SIG-M5 (cell line): ENCODE results near the gene WHRN.

ENCODE experiments used
- DNase-seq: peaks from one replicate; lab custom pipeline; 2025; lab: John Stamatoyannopoulos, UW

Gene WHRN

DNA sequence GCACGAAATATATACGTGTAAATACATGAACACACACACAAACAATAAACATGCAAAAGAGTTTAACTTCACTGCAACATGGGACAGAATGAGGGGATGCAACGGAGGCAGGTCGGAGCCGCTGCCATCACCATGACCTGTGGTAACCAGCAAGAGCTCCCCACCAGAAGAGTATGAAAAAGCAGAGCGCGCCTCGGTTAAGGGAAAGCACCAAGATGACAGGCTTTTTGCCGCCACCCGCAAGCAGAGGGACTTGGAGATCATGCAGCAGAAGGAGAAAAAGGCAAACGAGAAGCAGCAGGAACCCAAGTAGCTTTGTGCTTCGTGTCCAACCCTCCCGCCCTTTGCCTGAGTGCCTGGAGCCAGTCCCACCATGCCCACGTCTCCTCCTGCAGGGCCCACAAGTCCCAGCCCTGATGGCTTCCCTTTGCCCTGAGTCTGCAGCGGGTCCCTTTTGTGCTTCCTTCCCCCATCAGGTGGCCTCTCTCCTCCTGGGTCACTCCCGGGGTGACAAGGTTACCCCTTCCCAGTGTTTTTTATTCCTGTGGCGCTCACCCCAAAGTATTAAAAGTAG, 13.8 kb downstream of the WHRN start:
- no peak for DNase-seq

DNA sequence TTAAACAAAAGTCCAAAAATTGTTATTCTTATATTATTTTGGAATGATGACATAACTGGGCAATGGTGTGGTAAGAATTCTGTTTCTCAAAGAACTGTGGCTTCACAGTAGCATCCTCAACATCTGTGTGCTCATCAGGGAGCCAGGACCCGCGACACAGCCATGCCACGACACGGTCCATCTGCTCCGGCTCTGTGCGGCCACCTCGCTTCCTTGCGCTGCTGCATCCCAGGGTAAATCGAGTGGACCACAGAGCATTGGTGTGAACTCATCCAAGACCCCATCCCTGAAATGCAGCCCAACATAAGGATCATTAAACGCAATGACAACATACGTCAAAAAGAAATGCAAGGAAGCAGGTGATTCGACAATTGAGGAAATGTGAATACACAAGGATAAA, 15.3 kb downstream of the WHRN start:
- DNase-seq = no peak

DNA sequence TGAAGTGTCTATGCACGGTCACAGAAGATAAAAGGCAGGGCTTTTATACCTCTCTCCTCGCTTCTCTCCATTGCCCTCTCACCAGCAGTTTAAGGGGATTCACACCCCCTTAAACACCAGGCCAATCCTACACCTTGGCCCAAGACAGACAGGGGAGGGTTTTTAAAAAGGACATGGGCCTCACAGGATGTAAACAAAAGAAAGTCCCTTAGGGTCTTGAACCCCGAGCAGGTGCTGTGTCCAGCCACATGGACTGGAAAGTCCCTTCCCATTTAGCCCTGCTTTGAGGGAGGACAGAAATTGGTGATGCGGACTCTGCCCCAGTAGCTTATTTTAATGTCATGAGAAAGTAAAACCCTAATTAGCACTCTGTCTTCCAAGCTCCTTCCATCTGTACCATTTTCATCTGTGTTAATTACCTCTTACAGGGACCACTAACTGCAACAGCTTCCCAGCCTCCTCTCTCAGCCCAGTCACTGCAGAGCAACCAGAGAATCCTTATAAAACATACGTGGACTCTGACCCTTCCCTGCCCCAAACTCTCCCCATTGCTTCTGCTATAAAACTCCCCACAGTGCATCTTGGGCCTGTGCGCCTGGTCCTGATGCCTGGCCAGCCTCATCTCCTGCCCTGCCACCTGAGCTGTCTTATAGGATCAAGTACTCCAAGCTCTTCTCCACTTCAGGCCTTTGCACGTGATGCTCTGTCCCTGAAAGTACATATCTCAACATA, 16.7 kb downstream of the WHRN start:
- no peak for DNase-seq

DNA sequence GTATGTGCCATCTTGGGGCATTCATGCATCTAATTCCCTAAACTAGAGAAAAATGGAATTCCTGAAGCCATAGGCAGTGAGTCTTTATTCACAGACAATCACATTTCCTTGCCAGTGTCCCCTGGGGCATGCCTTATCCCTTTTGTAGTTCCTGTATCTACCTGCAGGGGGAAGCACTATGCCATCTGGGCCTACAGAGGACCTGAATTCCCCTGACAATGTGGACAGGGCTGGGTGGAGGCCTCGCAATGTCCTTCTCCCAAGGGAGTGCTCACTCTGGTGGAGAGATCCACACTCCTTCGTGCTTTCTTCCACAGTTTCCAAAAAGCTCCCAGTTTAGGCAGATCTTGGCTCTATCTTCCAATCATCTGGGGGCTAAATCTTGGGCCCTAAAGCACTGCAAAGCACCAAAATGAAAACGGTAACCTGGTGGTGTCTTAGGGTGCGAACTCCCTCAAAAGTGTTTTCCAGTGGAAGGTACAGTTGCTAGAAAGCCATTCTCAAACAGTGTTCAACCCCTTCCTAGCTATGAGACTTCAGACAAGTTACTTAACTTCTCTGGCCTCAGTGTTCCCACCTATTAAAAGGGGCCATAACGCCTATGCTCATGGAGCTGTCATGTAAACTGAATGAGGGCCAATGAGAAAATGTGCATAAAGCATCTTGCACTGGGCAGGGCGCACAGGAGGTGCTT, 17.5 kb downstream of the WHRN start:
- no peak for DNase-seq

DNA sequence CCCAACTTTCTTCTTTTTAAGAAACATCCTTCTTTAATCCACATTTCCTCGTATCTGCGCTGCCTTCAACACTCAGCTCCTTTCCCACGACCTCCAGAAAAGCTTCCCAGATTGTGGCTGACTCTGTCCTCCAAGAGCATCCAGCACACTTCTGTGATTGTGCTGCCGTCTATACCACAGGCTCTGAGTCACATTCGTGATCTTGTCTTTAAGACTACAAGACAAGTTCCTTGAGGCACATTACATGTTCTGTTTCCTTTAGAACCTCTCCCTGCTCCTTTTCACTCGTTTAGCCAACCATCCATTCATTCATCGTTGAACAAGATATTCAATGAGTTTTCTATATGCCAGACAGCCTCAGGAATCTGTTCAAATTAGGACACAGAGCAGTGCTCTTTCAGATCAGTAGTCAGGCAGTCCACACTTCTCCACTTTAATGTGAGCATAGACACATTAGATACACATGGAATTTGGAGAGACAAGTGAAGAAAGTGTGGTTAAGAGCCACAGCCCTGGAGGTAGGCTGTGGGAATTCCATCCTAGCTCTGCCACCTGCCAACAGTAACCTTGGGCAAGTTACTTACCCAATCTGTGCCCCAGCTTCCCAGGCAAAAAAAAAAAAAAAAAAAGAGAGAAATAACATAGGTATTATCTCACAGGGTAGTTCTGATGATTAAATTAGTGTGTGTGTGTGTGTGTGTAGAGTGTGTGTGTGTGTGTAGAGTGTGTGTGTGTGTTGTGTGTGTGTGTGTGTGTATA, 18.9 kb downstream of the WHRN start:
- DNase-seq = no peak

DNA sequence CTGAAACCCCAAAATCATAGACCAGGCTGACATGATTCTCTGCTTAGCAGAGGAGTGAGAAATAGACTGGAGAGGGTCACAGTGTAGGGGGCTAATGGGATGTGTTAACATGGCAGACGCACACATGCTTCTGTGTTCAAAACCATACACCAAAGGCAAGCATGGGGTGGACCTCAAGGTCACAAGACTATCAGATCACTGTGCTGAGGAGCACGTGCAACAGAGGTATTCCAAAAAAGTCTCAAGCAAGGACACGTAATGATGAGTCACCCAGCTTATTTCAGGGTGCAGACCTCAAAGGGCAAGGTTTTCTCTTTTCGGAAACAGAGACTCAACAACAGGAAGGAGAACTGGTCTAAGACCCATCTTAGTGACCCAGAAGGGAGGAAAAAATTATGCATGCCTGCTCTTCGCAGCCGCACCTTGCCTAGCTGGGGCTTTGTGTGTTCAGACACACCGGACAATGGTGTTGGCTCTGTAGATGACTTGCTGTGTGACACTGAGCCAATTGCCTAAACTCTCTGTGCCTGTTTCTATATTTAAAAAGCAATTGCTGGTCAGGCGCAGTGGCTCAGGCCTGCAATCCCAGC, 20.3 kb downstream of the WHRN start:
- DNase-seq = peak; percentile 37

DNA sequence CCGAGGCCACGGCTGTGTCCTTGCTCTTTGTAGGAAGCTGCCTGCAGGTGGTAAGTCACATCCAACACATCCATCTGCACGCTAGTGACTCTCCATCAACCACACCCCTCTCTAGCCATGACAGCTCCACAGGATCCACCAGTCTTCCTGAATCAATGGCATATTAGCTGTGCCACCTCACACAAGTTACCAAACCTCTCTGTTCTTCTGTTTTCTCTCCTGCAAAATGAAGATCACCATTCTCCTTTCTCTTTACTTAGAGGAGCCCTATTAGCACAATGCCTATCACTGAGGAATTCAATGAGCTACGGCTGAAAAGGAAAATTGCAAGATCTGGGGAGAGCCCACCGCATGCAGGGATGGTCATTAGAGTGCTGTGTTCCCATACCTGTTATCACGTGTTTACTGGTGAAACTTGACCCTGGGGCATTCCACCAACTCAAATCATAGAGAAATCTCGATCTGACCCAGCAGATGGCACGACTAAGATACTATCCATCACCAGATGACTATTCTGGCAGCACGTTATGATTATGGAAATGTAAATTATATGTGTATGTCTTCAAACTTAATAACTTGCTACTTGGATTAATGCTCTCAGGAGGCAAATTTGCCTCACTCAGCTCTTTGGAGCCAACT, 20.9 kb downstream of the WHRN start:
- no peak for DNase-seq

DNA sequence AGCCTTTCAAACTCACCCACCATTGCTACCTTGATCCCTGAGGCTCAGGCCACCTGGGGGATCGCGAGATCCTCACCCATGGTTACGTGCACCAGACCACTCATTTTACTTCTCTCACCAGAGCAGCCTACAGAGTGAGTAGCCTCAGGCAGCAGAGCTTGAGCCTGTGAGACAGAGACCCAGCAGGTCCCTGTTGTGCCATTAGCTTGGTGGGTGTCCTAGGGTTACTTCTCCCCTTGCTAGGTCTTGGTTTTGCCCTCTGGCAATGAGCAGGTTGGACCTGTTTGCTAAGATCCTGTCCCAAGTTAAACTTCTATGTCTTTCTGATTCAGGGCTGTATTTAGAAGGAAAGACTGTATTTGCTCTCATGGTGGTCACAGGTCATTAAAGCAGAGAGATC, 21.8 kb downstream of the WHRN start:
- no peak for DNase-seq

DNA sequence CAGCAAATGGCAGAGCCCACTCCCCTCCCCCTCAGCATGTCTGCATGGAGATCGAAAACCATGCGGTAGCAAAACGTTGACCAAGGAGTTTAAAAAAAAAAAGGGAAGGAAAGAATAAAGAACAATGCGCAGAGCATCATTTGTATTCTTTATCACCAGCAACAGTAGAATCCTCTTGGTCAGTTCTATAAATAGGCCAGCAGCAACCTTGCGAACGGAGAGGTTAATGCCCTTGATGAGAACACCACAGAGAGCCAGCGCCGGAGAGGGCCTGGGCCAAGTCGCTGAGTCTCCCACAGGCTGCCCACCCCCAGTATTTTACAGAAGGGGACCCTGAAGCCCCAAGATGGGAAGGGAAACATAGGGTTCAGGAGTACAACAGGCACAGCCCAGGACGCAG, 22.7 kb downstream of the WHRN start:
- no peak for DNase-seq

DNA sequence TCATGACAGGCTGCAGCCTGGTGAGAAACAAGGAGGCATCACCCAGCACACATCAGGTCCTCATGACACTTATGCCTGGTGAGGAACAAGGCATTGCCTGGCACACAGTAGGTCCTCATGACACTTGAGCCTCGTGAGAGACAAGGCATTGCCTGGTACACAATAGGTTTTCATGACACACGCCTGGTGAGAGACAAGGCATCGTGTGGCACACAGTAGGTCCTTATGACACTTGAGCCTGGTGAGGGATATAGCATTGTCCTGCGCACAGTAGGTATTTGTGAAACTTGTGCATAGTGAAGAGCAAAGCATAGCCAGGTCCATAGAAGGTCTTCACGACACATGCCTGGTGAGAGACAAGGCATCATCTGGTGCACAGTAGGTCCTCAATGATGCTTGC, 23.5 kb downstream of the WHRN start:
- DNase-seq = no peak

DNA sequence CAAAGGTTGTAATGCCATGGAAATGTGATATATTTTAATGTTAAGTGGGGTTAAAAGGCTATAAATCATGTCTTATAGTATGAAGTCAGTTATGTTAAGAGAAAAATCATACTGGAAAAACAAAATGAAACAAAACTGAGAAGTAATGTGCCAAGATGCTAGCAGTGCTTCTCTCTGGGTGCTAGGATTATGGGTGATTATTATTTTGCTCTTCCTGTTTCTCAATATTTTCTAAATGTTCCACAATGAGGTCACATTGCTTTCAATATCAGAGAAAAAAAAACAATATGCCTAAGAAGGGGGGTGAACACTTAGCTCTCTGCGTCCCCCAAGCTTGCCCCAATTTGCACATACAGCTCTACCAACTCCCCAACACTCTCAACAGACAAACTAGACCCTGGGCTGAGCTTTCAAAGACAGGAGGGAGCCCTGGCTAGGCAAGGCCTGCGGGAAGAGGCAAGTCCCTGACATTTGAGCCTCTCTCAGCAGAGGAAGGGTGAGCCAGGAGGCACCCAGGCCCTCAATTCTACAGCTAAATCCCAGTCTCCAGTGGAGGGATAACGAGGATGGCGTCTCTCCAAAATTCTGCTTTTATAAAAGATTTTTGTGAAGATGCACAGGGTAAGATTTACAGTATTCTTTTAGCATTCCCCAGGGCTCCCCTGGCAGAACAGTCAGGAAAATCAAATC, 24.4 kb downstream of the WHRN start:
- no peak for DNase-seq

DNA sequence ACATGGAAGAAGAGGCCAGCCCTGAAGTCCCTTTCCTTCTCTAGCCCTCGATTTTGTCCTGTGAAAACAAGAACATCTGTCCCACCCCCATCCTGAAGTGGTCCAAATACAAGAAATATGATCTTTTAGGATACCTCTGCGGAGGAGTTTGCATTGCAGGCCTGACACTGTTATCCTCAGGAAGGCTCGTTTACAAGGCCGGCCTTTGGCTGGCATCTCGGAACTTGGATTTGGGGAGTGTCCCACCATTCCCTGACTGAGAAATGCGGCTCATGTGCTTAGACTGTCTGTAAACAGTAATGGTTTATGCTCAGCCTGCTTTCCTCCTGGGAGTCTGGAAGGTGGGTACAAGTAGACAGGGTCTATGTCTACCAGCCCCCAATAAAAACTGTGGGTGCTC, 26.4 kb downstream of the WHRN start:
- DNase-seq = no peak

DNA sequence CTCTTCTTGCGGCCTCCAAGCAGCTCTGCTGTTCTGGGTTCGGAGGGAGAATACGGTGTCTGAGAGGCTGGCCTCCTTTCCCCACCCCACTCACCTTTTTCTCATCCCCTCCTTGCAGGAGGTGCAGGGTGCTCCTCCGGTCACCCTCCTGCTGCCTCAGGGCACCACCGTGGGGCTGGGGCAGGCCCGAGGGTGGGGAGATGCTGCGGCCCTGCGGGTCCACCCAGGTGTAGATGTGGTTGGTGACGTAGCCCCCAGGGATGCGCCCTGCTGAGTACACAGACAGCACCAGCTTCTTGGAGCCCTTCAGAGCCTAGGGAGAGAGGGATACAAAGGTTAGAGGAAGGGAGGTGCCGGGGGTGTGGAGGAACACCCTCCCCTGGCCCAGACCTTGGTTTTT, 26.8 kb downstream of the WHRN start:
- DNase-seq = no peak

DNA sequence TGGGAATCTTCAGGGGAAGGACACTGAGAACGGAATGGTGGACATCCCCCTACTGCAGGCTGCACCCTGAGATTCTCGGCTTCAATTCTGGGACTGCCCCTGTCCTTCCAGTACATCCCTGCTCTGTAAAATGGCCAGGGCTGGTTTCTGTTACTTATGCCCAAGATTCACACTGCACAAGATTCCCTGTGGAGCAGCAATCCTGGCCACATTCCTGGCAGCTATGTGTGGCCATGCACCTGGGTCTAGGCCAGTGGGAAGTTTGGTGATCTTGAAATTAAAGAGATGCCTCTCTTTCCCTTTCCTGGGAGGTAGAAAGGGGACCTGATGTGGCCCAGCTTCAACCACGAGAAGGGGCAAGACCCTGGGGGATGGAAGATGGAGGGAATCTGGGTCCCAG, 27.6 kb downstream of the WHRN start:
- no peak for DNase-seq

DNA sequence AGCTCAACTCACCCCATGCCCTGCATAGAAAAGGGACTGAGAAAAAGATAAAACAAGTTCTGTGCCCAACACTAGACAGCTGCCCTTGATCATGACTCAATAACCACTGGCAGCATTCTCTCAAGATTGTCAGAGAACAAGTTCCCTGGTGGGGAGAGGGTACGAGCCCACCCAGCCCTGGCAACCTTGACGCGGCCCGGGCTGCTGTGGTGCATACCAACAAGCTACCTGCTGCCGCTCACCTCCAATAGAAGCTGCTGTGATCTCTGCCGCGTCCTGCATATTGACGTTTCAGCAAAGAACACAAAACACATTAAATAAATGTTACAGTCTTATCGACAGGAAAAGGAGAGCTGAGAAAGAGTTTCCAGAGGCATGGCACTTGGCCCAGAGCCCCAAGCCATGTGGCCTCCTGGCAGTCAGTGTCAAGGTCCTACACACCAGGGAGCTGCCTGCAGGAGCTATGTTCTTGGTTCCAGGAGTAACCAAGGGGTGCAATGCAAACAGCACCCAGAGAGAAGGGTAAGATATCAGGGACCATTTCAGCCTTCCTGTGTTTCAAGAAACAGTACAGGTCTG, 28.3 kb downstream of the WHRN start:
- DNase-seq = no peak

DNA sequence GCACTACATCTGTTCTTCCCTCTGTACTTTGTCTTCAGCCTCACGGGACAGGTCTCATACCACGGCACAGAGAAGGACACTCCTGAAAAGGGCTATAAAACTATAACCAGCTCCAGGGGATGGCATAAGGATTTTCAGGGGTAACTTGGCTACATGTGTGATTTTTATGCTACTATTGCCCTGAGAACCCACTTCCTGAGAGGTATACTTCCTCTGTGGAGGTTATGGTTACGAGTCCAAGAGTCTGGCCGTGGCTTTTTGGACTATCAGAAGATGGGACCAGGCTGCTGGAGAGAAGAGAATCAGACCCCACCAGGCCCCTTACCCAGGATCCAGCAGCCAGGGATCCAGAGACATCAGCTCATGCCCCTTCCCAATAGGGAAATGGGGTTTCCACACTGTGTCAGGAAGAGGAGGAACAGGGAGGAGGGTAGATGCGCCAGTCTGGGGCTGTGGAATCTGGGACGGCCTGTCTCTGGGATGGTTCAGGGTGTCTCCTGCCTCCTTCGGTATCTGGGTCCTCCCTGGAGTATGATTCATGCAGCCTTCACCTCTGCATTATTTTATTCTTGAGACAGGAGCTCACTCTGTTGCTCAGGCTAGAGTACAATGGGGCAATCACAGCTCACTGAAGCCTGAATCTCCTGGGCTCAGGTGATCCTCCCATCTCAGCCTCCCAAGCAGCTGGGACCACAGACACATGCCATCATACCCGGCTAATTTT, 29.7 kb downstream of the WHRN start:
- DNase-seq = no peak

DNA sequence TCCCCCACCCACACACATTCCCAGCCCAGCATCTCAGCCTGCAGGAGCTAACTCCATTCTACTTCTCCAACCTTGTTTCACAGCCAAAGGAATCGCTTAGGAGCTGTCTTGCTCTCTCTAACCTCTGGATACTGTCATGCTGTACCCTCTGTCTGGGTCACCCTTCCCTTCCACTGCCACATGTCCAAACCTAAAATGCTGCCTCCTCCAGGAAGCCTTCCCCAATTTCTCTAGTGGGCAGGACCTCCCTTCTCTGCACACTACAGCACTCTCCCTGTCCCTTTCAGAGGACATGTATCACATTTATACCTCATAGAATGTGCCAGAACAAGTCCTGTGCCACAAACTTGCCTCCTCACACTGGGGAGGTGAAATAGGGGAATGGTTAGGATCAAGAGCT, 30.8 kb downstream of the WHRN start:
- no peak for DNase-seq

DNA sequence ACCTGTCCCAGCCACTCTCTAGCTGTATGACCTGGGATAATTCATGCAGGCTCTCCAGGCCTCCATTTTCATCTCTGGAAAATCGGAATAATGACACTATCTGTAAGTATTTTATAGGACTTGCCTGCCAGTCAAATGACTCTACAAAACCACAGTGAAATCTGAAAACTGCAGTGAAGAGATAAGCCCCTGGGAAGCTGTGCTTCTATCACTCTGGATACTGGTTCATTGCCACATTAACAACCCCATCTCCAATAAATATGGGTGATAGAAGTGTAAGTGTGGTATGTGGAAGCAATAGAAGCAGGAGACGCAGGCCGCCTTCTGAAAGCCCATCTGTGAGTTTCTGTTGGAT, 31.8 kb downstream of the WHRN start:
- no peak for DNase-seq

DNA sequence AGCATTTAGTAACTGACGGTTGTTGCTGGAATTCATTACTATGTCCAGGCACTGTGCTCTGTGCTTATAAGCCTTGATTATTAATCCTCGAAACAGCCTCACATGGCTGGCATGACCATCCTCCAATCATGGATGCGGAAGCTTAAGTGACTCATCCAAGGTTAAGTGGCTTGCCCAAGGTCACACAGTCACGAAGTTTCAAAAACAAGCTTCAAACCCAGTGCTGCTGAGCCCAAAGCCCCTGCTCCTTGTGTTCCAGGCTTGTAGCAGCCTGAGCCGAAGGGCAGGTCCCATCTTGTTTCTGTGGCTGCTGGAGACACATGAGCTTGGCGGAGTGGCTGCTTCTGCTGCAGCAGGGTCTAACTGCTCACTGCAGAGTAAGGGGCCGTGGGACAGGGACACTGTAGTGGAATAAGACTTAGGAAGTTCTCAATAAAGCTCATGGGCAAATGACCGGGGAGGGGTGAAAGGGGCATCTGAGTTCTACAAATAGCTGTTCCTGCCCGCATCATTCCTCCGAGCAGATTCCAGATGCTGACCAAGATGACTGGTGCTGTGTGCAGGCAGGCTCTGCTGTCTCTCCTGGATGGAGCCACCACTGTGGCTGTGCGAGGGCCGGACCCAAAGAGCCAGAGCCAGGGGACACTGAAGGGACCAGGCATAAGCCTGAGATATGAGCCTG, 32.4 kb downstream of the WHRN start:
- DNase-seq = no peak

DNA sequence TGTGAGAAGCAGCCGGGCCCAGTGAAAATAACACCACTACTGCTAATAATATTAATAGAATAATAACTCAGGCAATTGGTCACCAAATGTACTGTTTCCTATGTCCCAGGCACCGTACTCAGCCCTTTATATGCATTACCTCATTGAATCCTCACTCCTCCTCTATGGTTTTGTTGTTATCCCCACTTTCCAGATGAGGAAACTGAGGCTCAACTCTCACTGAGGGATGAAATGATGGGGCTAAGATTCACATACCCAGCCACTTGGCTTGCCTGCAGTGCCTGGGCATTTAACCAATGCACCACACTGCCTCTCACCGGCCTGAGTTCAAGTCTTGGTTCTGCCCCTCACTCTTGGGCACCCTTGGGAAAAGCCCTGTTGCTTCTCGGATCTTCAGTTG, 34.1 kb downstream of the WHRN start:
- DNase-seq = no peak
